Motor neuron (in vitro differentiated cells): ENCODE measurements around the gene AGMO. TPM values are rescaled to one million over a fixed set of nuclear protein-coding genes. Genes with fewer than 3 reads are reported as not detected.
"Not testable (repeated sequence)": the region's sequence is repeated elsewhere in the genome, so short reads cannot be mapped to it uniquely, and the experiment has no call there.

Experiments used
- ATAC-seq, 8 experiments: fragments of 200-7000 bp; cut with Tn5 transposase; replicated peaks in 6 of 8; 2 replicates each; pipeline ENCODE4 v1.8.0; 2021; ENCODE audit warnings: mild to moderate bottlenecking in 8 of 8, moderate library complexity in 8 of 8
- H3K27ac ChIP-seq, 2 donors: fragments of 250-450 bp; sonication (Bioruptor Pico); 2 replicates each; pipeline ENCODE4 v1.9.0; 2021; ENCODE audit warnings: antibody characterized with exemption in 2 of 2, mild to moderate bottlenecking in 2 of 2, moderate library complexity in 1 of 2
- H3K4me1 ChIP-seq, 2 donors: fragments of 250-450 bp; sonication (Bioruptor Pico); replicated peaks in 1 of 2; 2 replicates each; pipeline ENCODE4 v1.6.1; 2021; ENCODE audit warnings: antibody characterized with exemption in 2 of 2, mild to moderate bottlenecking in 2 of 2, moderate library complexity in 1 of 2
- H3K4me3 ChIP-seq, 5 donors: fragments of 250-450 bp; sonication (Bioruptor Pico); 2 replicates each; pipeline ENCODE4 v1.9.0; 2021; ENCODE audit warnings: antibody characterized with exemption in 5 of 5, mild to moderate bottlenecking in 5 of 5, moderate library complexity in 4 of 5
- WGBS, 10 experiments: fragments of 450-650 bp; shearing (Covaris generic); methylation state at CpG; one replicate each; pipeline ENCODE4 v1.0.0; 2022; 5-methylcytosine and 5-hydroxymethylcytosine counted together
- in situ Hi-C, 9 experiments: fragments of 400-800 bp; cut with MboI; loops; one replicate each; pipeline ENCODE4 v1.15.0; 2021; ENCODE audit warnings: low sequenced_read_pairs in 9 of 9, low pct_unique_long_range_greater_than_20kb in 2 of 9; ENCODE audit not compliant: unreplicated experiment in 9 of 9
- total RNA-seq, 8 experiments: library from RNA; unstranded; fragments of 300-600 nt; gene quantifications; 2 replicates each; pipeline versions ENCODE4 v1.2.3 to v1.2.4, GENCODE V29; 2022

AGMO gene
- total RNA-seq, 8 experiments from 2014 or later = 0.13 to 8.9 (median 0.50) TPM; not detected in 2

- H3K4me1 ChIP-seq, H3K27ac ChIP-seq, H3K4me3 ChIP-seq, ATAC-seq: not testable (repeated sequence)
- in situ Hi-C loops = loop anchor here in 1 of 9 experiments (25.0 kb wide), 1 partner anchor 181 kb away; no protein-coding TSS in a partner anchor
- WGBS, 10 experiments = 80 to 94% (median 88%) methylated on average over 1 to 6 of the region's 7 CpGs; no CpG with 5 or more reads in 5 of the 10 experiments
These were observed 44.0 kb downstream of the AGMO start for GRCh38 chr7:15517865-15518264.

DNA sequence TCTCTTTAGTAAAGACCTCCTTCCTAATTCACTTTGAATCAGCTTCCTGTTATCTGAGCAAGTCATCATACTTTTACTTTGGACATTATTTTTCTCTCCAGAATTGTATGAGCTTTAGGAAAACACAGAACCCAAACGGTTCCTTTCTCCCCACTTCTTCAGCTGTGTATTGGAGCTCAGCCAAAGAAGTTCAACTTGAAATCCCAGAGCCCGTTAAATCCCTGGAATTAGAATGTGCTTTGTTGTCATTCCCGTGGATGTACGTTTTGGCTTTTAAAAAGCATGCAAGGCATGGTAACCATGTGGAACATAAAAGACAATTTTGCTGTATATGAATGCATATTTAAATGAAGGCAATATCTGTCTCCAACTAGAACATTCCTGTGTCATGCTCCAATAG, 46.6 kb downstream of the AGMO start:
- 0 to 79% (median 27%) methylated on average over 1 to 4 of the region's 4 CpGs; no CpG with 5 or more reads in 2 of the 10 experiments for WGBS, 10 experiments
- Histone ChIP-seq H3K4me1 (no peaks in the 10 kb centered on the region), H3K4me3 (no peak overlapping the region), H3K27ac (no peak overlapping the region)
- peak in 3 of 8 experiments; percentile 24 to 87 (median 43) for ATAC-seq
- in situ Hi-C loops = loop anchor here in 1 of 9 experiments (25.0 kb wide), 1 partner anchor 178 kb away; no protein-coding TSS in a partner anchor

GRCh38 chr7:15508258-15508657, 53.6 kb downstream of the AGMO start:
- in situ Hi-C loops = loop anchor here in 1 of 9 experiments (25.0 kb wide), 1 partner anchor 171 kb away; no protein-coding TSS in a partner anchor
- H3K27ac ChIP-seq = no peak overlapping the region
- H3K4me3 ChIP-seq = no peak overlapping the region
- H3K4me1 ChIP-seq = no peaks in the 10 kb centered on the region
- 0 to 93% (median 68%) methylated on average over 2 to 3 of the region's 3 CpGs for WGBS, 10 experiments
- peak in 3 of 8 experiments; percentile 63 to 86 (median 83) for ATAC-seq

DNA sequence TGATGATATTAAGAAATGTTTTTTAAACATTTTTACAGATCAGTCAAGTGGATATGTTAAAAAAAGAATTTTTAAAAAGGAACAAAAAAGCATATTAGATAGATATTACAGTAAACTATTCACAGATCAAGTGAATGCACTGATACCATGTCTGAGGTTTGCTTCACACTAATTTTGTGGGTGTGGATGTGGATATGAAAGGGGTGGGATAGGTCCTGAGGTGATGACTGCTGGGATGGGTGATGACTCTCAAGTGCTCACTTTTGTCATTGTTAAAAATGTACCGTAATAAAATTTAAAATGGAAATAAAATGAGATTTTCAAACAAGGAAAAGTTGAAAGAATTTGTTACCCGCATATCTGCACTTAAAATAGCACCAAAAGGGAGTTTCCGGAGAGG, 54.1 kb downstream of the AGMO start:
- in situ Hi-C loops = loop anchor here in 1 of 9 experiments (25.0 kb wide), 1 partner anchor 170 kb away; no protein-coding TSS in a partner anchor
- Histone ChIP-seq H3K27ac (no peak overlapping the region), H3K4me1 (no peaks in the 10 kb centered on the region), H3K4me3 (no peak overlapping the region)
- 0 to 100% (median 89%) methylated on average over 3 of the region's 3 CpGs for WGBS, 10 experiments
- peak in 3 of 8 experiments; percentile 35 to 80 (median 54) for ATAC-seq

DNA sequence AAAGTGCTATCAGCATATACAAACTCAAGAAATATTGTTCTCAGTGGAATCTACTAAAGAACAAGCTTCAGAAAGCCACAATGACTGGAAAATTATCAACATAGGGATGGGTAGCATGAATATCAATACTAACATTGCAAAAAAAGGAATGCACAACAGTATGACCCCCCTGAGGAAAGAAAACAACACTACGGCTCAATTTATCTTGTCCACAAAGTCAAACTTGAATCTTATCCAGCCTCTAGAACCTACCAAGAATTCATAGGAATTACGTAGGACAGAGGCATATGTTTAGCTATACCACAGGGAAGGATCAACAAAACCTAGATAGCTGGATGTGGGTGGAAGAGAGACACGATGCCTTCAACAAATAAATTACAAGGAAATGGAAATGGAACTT, 54.6 kb downstream of the AGMO start:
- in situ Hi-C loops = loop anchor here in 1 of 9 experiments (25.0 kb wide), 1 partner anchor 170 kb away; no protein-coding TSS in a partner anchor
- Histone ChIP-seq H3K4me1 (no peaks in the 10 kb centered on the region), H3K4me3 (no peak overlapping the region), H3K27ac (no peak overlapping the region)
- WGBS, 10 experiments = 0 to 100% (median 81%) methylated on average over 1 to 3 of the region's 3 CpGs
- peak in 1 of 8 experiments; percentile 39 for ATAC-seq

GRCh38 chr7:15505761-15506160, 56.1 kb downstream of the AGMO start:
- H3K27ac ChIP-seq = no peak overlapping the region
- no peak overlapping the region for H3K4me3 ChIP-seq
- in situ Hi-C loops = loop anchor here in 1 of 9 experiments (25.0 kb wide), 1 partner anchor 168 kb away; no protein-coding TSS in a partner anchor
- no peaks in the 10 kb centered on the region for H3K4me1 ChIP-seq
- no peak for ATAC-seq

- ATAC-seq = peak in 2 of 8 experiments; percentile 35 to 83
- no peaks in the 10 kb centered on the region for H3K4me1 ChIP-seq
- H3K4me3 ChIP-seq = no peak overlapping the region
- no peak overlapping the region for H3K27ac ChIP-seq
- WGBS, 10 experiments = 75 to 100% (median 90%) methylated on average over 1 to 4 of the region's 4 CpGs
- in situ Hi-C loops = loop anchor here in 1 of 9 experiments (25.0 kb wide), 1 partner anchor 167 kb away; no protein-coding TSS in a partner anchor
These were observed 57.5 kb downstream of the AGMO start for GRCh38 chr7:15504351-15504750.

DNA sequence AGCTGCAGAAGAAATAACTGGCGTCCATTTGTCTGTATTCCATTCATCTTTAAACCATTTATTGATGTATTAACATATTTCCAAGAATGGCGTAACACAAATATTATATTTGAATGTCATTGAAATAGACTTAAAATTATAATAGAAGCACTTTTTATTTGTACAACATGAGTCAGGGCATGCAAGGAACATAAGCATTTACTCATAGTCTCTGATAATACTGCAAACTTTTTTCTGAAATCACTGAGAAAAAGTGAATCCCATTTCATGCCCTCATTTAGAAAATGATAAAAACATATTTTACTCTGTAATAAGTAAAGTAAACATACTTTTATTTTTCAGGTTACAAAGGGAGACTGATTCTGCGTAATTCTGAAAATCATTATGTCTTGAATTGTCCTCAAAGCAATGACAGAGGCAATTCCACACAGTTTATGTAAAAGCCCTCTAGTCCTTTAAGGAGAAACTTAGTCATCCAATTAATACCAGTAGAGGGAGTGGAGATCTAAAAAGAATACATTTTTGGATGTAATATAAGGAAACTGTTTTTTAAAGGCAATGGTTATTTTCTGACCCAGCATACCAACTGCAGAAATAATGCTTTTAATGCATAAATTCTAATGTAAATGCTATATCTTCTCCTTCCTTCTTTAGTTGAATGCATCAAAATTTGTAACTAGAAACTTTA, 58.1 kb downstream of the AGMO start:
- H3K4me3 ChIP-seq = no peak overlapping the region
- H3K27ac ChIP-seq = no peak overlapping the region
- 21 to 96% (median 77%) methylated on average over 2 to 3 of the region's 3 CpGs; no CpG with 5 or more reads in 2 of the 10 experiments for WGBS, 10 experiments
- no peaks in the 10 kb centered on the region for H3K4me1 ChIP-seq
- peak in 2 of 8 experiments; percentile 33 to 60 for ATAC-seq
- in situ Hi-C loops = loop anchor here in 1 of 9 experiments (25.0 kb wide), 1 partner anchor 166 kb away; no protein-coding TSS in a partner anchor

GRCh38 chr7:15498465-15498864, 63.4 kb downstream of the AGMO start:
- no peak overlapping the region for H3K27ac ChIP-seq
- no peak overlapping the region for H3K4me3 ChIP-seq
- 36 to 79% (median 58%) methylated on average over 2 to 4 of the region's 4 CpGs for WGBS, 10 experiments
- H3K4me1 ChIP-seq = peaks cover 0 to 5% of the 10 kb centered on the region in 2 donors
- in situ Hi-C loops = no loop called here
- ATAC-seq = peak in 3 of 8 experiments; percentile 24 to 50 (median 32)

- peaks cover 0 to 5% of the 10 kb centered on the region in 2 donors for H3K4me1 ChIP-seq
- in situ Hi-C loops = no loop called here
- H3K27ac ChIP-seq = no peak overlapping the region
- WGBS, 10 experiments = 17 to 100% (median 65%) methylated on average over 1 to 2 of the region's 2 CpGs; no CpG with 5 or more reads in 1 of the 10 experiments
- no peak overlapping the region for H3K4me3 ChIP-seq
- ATAC-seq = peak in 1 of 8 experiments; percentile 16
These were observed 66.6 kb downstream of the AGMO start for GRCh38 chr7:15495170-15495569.

DNA sequence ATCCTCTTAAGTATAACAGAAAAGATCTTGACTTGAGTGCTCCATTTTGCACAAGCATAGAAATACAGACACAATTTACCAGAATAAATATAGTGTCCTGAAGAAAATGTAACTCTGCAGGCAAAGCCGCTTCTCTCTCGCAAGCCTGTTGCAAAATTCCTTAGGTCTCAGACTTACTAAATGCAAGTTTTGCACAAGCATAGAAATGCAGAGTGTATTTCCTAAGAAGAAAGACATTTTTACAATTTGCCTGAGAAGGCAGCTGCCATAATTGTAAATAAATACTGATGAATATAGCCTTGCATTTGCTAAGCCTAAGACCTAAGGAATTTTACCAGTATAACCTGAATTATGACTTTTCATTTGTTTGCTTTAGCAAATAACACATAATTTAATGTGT, 67.1 kb downstream of the AGMO start:
- ATAC-seq = peak in 1 of 8 experiments; percentile 32

DNA sequence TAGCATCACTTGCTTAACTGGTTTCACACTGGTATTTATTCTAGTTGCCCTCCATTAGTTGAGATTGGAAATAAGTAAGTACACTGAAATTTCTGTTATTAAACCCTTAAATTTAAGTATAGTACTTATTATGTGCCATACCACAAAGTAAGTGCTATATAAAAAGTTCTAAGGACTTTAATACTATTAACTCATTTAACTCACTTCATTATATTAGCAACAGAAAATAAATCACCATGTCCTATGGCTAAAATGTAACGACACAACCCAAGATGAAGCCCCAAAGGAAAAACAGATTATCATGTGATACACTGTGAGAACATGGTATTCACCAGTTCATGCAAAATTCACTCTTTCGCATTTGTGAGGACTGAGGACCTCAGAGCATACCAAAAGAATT, 70.5 kb downstream of the AGMO start:
- WGBS, 10 experiments = 50 to 100% (median 64%) methylated on average over 1 to 2 of the region's 2 CpGs; no CpG with 5 or more reads in 3 of the 10 experiments
- in situ Hi-C loops = no loop called here
- peaks cover 0 to 4% of the 10 kb centered on the region in 2 donors for H3K4me1 ChIP-seq
- H3K27ac ChIP-seq = no peak overlapping the region
- no peak overlapping the region for H3K4me3 ChIP-seq
- ATAC-seq = peak in 2 of 8 experiments; percentile 20 to 46

More for the DNA sequence above, 67.1 kb downstream of the AGMO start:
- Histone ChIP-seq H3K27ac (no peak overlapping the region), H3K4me1 (peaks cover 0 to 5% of the 10 kb centered on the region in 2 donors), H3K4me3 (no peak overlapping the region)
- 13 to 100% (median 60%) methylated on average over 1 to 2 of the region's 2 CpGs; no CpG with 5 or more reads in 3 of the 10 experiments for WGBS, 10 experiments
- in situ Hi-C loops = no loop called here

DNA sequence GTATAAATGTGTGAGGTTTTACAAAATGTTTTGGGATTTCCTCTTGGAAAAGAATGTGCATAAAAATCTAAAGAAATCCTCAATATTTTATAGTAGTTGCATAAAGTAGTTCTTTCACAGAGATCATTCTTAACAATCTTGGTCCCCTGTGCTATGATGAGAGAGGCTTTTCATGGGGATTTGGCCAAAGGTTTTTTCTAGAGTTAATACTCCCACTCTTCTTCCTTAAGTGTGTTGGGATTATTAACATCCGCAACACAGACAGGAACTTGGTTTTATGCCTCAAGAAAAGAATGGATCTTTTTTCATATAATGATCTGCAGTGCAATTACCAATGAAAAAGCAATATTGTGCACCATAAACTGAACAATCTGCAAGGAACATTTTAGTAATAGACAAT, 71.5 kb downstream of the AGMO start:
- no peak overlapping the region for H3K27ac ChIP-seq
- in situ Hi-C loops = no loop called here
- H3K4me3 ChIP-seq = no peak overlapping the region
- peaks cover 0 to 10% of the 10 kb centered on the region in 2 donors for H3K4me1 ChIP-seq
- WGBS, 10 experiments = 40 to 100% (median 100%) methylated on average over 1 of the region's 1 CpG; no CpG with 5 or more reads in 3 of the 10 experiments
- no peak for ATAC-seq
